GM12878 (cell line): ENCODE data around the gene PCSK9. TPM values are rescaled to one million over a fixed set of nuclear protein-coding genes. Genes with fewer than 3 reads are reported as not detected.

Experiments
- ATAC-seq: fragments of 200-7000 bp; cut with Tn5 transposase; 3 replicates; pipeline ENCODE4 v1.9.1; 2020; ENCODE audit warnings: mild to moderate bottlenecking, moderate library complexity
- BruUV-seq: library from RNA; stranded (reverse); fragments of 400-500 nt; replicated peaks from 2 replicates; lab custom pipeline; 2021; lab: Mats Ljungman, UMichigan
- CTCF ChIA-PET: fragments of 300-600 bp; sonication (Branson Sonifier 250); formaldehyde crosslinking; extraction: SDS; loops from one replicate; lab custom pipeline; 2021; ENCODE audit warnings: inconsistent platforms; lab: Yijun Ruan, JAX
- POLR2A ChIA-PET: fragments of 350-600 bp; formaldehyde crosslinking; extraction: SDS; loops from one replicate; lab custom pipeline; 2021; ENCODE audit warnings: inconsistent platforms; lab: Charles Lee
- RAD21 ChIA-PET: fragments of 300-600 bp; sonication (Branson Sonifier 250); formaldehyde crosslinking; loops from one replicate; lab custom pipeline; 2023; ENCODE audit warnings: antibody characterized with exemption; ENCODE audit not compliant: unreplicated experiment; lab: Charles Lee
- SMC1A ChIA-PET: fragments of 300-600 bp; sonication (Branson Sonifier 250); formaldehyde crosslinking; loops from one replicate; lab custom pipeline; 2023; ENCODE audit not compliant: unreplicated experiment, uncharacterized antibody; lab: Charles Lee
- DNase-seq: peaks from one replicate; pipeline ENCODE4 v3.0.0-alpha.2; 2011; ENCODE audit warnings: low read depth, low spot score
- FAIRE-seq: peaks from 3 replicates; lab custom pipeline; 2011; peaks lifted over from hg19 to GRCh38; lab: Jason Lieb, UNC
- H2AFZ ChIP-seq: 2 replicates; pipeline ENCODE4 v1.6.0; 2011; ENCODE audit warnings: low read depth, low read length, control low read depth; ENCODE audit not compliant: control insufficient read depth
- H3K27ac ChIP-seq: 2 replicates; pipeline ENCODE4 v1.5.1; 2011; ENCODE audit warnings: control low read depth; ENCODE audit not compliant: control insufficient read depth, insufficient read depth
- H3K27me3 ChIP-seq, 2 experiments: replicated peaks in 1 of 2; 2 replicates each; pipeline versions ENCODE4 v1.6.0 to v1.6.1; 2011; ENCODE audit warnings: low read length in 1 of 2; ENCODE audit not compliant: control insufficient read depth in 2 of 2, insufficient read depth in 2 of 2
- H3K36me3 ChIP-seq, 2 experiments: 2 replicates each; pipeline ENCODE4 v1.5.1; 2011; ENCODE audit warnings: low read length in 1 of 2; ENCODE audit not compliant: control insufficient read depth in 2 of 2, insufficient read depth in 2 of 2
- H3K4me1 ChIP-seq: 2 replicates; pipeline ENCODE4 v1.6.1; 2011; ENCODE audit warnings: mild to moderate bottlenecking, low read length, moderate library complexity, mixed read lengths; ENCODE audit not compliant: control insufficient read depth, insufficient read depth
- H3K4me2 ChIP-seq: 2 replicates; pipeline ENCODE4 v1.6.0; 2011; ENCODE audit warnings: control low read depth; ENCODE audit not compliant: control insufficient read depth, insufficient read depth
- H3K4me3 ChIP-seq: fragments of 200-600 bp; sonication (generic); 2 replicates; pipeline ENCODE4 v1.5.1; 2016
- H3K79me2 ChIP-seq: 2 replicates; pipeline ENCODE4 v1.6.0; 2011; ENCODE audit warnings: low read length; ENCODE audit not compliant: control insufficient read depth, insufficient read depth
- H3K9ac ChIP-seq: 2 replicates; pipeline ENCODE4 v1.8.0; 2011; ENCODE audit warnings: low read length, control low read depth, mixed read lengths; ENCODE audit not compliant: control insufficient read depth, insufficient read depth
- H3K9me3 ChIP-seq: replicated peaks from 3 replicates; pipeline ENCODE4 v1.5.1; 2011; ENCODE audit warnings: mild to moderate bottlenecking, low read length; ENCODE audit not compliant: control insufficient read depth, insufficient read depth
- H4K20me1 ChIP-seq: 2 replicates; pipeline ENCODE4 v1.6.0; 2011; ENCODE audit not compliant: control insufficient read depth, insufficient read depth
- CREM ChIP-seq: IDR thresholded peaks from 2 replicates; pipeline ENCODE4 v1.6.1; 2014; ENCODE audit warnings: antibody characterized with exemption, low read depth
- E4F1 ChIP-seq: fragments of 450-650 bp; IDR thresholded peaks from 2 replicates; pipeline ENCODE4 v1.6.1; 2018; ENCODE audit warnings: borderline replicate concordance, mild to moderate bottlenecking; ENCODE audit not compliant: partially characterized antibody
- FOXM1 ChIP-seq: IDR thresholded peaks from 2 replicates; pipeline ENCODE4 v1.6.1; 2012; ENCODE audit warnings: low read depth, mild to moderate bottlenecking, inconsistent platforms, low read length, moderate library complexity
- JUNB ChIP-seq: IDR thresholded peaks from 2 replicates; pipeline ENCODE4 v1.6.1; 2016; ENCODE audit warnings: antibody characterized with exemption, mild to moderate bottlenecking
- MTA2 ChIP-seq: fragments of 450-650 bp; IDR thresholded peaks from 2 replicates; pipeline ENCODE4 v1.6.1; 2016; ENCODE audit warnings: low read depth, mild to moderate bottlenecking, moderate library complexity
- MYB ChIP-seq: fragments of 150-350 bp; IDR thresholded peaks from 2 replicates; pipeline ENCODE4 v1.6.1; 2014; ENCODE audit warnings: mild to moderate bottlenecking, low read depth, low read length, borderline replicate concordance
- MYC ChIP-seq: IDR thresholded peaks from 2 replicates; pipeline ENCODE4 v1.6.1; 2011; ENCODE audit warnings: mild to moderate bottlenecking, low read length, moderate library complexity, inconsistent platforms; ENCODE audit not compliant: insufficient read depth, insufficient replicate concordance, insufficient read length, severe bottlenecking
- NFXL1 ChIP-seq: fragments of 450-650 bp; IDR thresholded peaks from 2 replicates; pipeline ENCODE4 v1.6.1; 2017; ENCODE audit warnings: antibody characterized with exemption, mild to moderate bottlenecking, borderline replicate concordance
- SKIL ChIP-seq: fragments of 450-650 bp; IDR thresholded peaks from 2 replicates; pipeline ENCODE4 v1.6.1; 2017; ENCODE audit warnings: mild to moderate bottlenecking, low read depth, inconsistent platforms; ENCODE audit not compliant: poor library complexity, severe bottlenecking
- SREBF1 ChIP-seq: IDR thresholded peaks from 2 replicates; pipeline ENCODE4 v1.6.1; 2012; ENCODE audit warnings: mild to moderate bottlenecking, low read length
- WGBS: methylation state at CpG from one replicate; pipeline ENCODE4 v1.1.6; 2016; ENCODE audit warnings: low lambda C conversion rate; ENCODE audit not compliant: insufficient replicate concordance, insufficient coverage; ENCODE audit errors: missing lambda C conversion rate; 5-methylcytosine and 5-hydroxymethylcytosine counted together
- in situ Hi-C: fragments of 300-500 bp; cut with MboI; formaldehyde crosslinking; loops from 9 replicates; pipeline ENCODE4 v1.14.3; 2018; ENCODE audit warnings: mixed read lengths
- intact Hi-C: fragments of 100-400 bp; cut with micrococcal nuclease; formaldehyde crosslinking; loops from one replicate; pipeline ENCODE4 v1.14.2; 2022; ENCODE audit not compliant: unreplicated experiment
- polyA plus RNA-seq, 11 experiments: library from polyadenylated mRNA; depleted of rRNA in 4 of 11; unstranded in 6 of 11; stranded (reverse) in 5 of 11; fragments of >200 nt; fragmentation: Nextera tagmentation in 4 of 11; fragmentation: Illumina TruSeq in 1 of 11; extraction: Ambion mirVana in 4 of 11; extraction: Trizol in 1 of 11; gene quantifications; 1 replicate in 1 of 11; 2 replicates in 10 of 11; pipeline versions ENCODE4 v1.2.1 to v1.2.3, GENCODE V29; 2011 to 2016; ENCODE audit warnings: inconsistent platforms in 2 of 11, missing spikeins in 2 of 11, low read depth in 1 of 11
- total RNA-seq, 4 experiments: library from RNA; depleted of rRNA in 3 of 4; stranded (reverse); fragments of >200 nt in 3 of 4; fragmentation: Illumina TruSeq in 1 of 4; extraction: Trizol in 1 of 4; gene quantifications; 2 replicates each; pipeline versions ENCODE4 v1.2.1 to v1.2.3, GENCODE V29; 2013 to 2021
- TF ChIP-seq, protein P1 (sequence below): fragments of 450-650 bp; IDR thresholded peaks from 2 replicates; pipeline ENCODE4 v1.6.1; 2018; ENCODE audit warnings: mild to moderate bottlenecking, low read depth, moderate library complexity; ENCODE audit not compliant: partially characterized antibody

The PCSK9 gene
- total and polyA plus RNA-seq, 10 of the 15 experiments (the other 5 are each of a cell fraction or from before 2014, with no cell fraction given), result 0.03 to 0.15 TPM; not detected in 8

- TF ChIP-seq, protein P1, sequence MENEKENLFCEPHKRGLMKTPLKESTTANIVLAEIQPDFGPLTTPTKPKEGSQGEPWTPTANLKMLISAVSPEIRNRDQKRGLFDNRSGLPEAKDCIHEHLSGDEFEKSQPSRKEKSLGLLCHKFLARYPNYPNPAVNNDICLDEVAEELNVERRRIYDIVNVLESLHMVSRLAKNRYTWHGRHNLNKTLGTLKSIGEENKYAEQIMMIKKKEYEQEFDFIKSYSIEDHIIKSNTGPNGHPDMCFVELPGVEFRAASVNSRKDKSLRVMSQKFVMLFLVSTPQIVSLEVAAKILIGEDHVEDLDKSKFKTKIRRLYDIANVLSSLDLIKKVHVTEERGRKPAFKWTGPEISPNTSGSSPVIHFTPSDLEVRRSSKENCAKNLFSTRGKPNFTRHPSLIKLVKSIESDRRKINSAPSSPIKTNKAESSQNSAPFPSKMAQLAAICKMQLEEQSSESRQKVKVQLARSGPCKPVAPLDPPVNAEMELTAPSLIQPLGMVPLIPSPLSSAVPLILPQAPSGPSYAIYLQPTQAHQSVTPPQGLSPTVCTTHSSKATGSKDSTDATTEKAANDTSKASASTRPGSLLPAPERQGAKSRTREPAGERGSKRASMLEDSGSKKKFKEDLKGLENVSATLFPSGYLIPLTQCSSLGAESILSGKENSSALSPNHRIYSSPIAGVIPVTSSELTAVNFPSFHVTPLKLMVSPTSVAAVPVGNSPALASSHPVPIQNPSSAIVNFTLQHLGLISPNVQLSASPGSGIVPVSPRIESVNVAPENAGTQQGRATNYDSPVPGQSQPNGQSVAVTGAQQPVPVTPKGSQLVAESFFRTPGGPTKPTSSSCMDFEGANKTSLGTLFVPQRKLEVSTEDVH, result no peak
- TF ChIP-seq MYC (no peak), NFXL1 (no peak), MTA2 (no peak), FOXM1 (no peak), SREBF1 (no peak), JUNB (no peak)
These were observed 18.1 kb downstream of the PCSK9 start (continued) for GRCh38 chr1:55057270-55057955.

DNA sequence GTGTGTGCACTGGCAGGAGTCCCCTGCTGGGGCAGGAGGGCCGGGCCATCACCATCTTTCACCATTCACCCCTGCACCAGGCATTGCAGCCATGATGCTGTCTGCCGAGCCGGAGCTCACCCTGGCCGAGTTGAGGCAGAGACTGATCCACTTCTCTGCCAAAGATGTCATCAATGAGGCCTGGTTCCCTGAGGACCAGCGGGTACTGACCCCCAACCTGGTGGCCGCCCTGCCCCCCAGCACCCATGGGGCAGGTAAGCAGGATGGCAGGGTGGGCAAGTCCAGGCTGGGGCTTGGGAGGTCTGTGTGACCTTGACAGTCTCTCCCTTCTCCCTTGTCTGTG, 18.6 kb downstream of the PCSK9 start:
- BruUV-seq, result no TSS peak
- H3K36me3 ChIP-seq, result no peaks in the 10 kb centered on the region
- CTCF ChIA-PET, result no interaction called here
- no peaks in the 10 kb centered on the region for H3K9me3 ChIP-seq
- 27% methylated on average over 6 of the region's 6 CpGs for WGBS
- no peak overlapping the region for H3K4me2 ChIP-seq
- no peak for DNase-seq
- no peak for FAIRE-seq
- no peak overlapping the region for H3K27ac ChIP-seq
- ATAC-seq, result no peak
- SMC1A ChIA-PET, result no interaction called here
- H3K4me3 ChIP-seq, result no peak overlapping the region
- RAD21 ChIA-PET, result no interaction called here
- no peaks in the 10 kb centered on the region for H4K20me1 ChIP-seq
- TF ChIP-seq MYB, result no peak
- TF ChIP-seq E4F1, result no peak
- TF ChIP-seq SKIL, result no peak
- no peak for TF ChIP-seq CREM
- H2AFZ ChIP-seq, result no peak overlapping the region
- POLR2A ChIA-PET, result no interaction called here
- in situ Hi-C loops, result no loop called here
- H3K79me2 ChIP-seq, result no peaks in the 10 kb centered on the region
- H3K9ac ChIP-seq, result no peak overlapping the region
- intact Hi-C loops, result no loop called here
- no peaks in the 10 kb centered on the region for H3K27me3 ChIP-seq
- H3K4me1 ChIP-seq, result no peaks in the 10 kb centered on the region
